HG03432 (cell line): Measurements from ENCODE around the gene UFSP1.
A peak's percentile ranks its signal among the peaks of the same experiment; 100 is the strongest.
"Not testable (repeated sequence)": the region's sequence is repeated elsewhere in the genome, so short reads cannot be mapped to it uniquely, and the experiment has no call there.

Experiments used
- ATAC-seq: cut with Tn5 transposase; IDR thresholded peaks from one replicate; pipeline ENCODE4 v1.9.1; 2021; ENCODE audit warnings: mild to moderate bottlenecking, moderate library complexity; ENCODE audit not compliant: unreplicated experiment

The UFSP1 gene

DNA sequence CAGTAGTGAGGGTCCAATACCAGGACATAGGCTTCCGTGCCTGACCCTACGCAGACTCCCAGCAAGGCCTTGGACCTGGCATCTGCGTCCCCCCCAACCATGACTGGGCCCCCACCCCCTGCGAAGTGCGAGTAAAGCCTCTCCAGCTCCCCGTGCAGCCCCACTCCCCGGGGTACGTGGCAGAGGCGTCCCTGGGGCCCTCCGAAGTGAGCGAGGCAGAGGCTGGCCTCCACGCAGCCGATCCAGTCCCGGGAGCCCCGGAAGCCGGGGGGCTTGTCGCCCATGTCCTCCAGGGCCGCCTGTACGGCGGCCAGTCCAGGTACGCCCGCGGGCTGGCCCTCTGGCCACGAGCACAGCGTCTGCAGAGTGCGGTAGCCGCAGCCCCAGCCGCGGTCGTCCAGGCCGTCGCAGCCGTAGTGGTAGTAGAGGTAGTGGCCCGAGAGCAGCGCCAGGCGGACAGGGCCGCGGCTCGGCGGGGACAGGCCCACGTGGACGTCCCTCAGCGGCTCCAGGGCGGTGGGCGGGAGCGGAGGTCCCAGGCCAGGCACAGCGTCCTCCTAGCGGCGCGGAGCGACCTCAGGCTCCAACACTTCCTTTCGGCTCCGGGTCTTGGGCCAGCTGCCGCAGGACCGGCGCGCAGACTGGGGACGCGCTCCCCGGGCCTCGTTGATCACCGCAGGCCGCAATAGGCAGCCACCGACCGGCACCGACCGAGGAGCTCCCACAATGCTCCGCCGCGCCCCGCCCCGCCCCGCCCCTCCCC, at the start of gene UFSP1:
Gene UFSP1 (minus strand): TSS at position 728 of the 763 bp plus-strand sequence. CDS start 444 bp downstream, at position 284.
- peak; percentile 30 for ATAC-seq

- ATAC-seq = not testable (repeated sequence)
These were observed 46.7 kb upstream of the UFSP1 start for GRCh38 chr7:100936167-100936566.

DNA sequence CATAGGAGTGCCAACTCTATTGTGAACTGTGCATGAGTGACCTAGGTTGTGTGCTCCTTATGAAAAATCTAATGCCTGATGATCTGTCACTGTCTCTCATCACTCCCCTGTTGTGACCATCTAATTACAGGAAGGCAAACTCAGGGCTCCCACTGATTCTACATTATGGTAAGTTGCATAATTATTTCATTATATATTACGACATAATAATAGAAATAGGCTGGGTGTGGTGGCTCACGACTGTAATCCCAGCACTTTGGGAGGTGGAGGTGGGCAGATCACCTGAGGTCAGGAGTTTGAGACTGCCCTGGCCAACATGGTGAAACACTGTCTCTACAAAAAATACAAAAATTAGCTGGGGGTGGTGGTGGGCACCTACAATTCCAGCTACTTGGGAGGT, 45.9 kb upstream of the UFSP1 start:
- ATAC-seq = not testable (repeated sequence)

GRCh38 chr7:100933734-100934133, 44.2 kb upstream of the UFSP1 start:
- ATAC-seq = no peak

DNA sequence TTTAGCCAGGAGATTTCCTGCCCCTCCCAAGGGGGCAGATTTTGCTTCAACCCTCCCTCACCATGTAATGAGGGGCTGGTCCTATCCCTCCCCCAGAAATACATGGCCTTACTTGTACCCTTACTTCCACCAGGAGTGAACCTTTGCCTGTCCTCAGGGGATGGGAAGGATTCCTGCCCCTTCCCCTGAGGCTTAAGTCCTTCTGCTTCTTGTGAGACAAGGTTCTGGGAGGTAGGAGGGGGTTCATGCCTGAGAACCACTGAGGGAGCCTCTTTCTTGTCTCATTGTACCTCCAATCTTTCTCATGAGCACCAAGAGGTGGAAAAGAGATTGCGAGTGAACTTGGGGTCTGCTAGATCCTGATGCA, 40.3 kb upstream of the UFSP1 start:
- no peak for ATAC-seq

DNA sequence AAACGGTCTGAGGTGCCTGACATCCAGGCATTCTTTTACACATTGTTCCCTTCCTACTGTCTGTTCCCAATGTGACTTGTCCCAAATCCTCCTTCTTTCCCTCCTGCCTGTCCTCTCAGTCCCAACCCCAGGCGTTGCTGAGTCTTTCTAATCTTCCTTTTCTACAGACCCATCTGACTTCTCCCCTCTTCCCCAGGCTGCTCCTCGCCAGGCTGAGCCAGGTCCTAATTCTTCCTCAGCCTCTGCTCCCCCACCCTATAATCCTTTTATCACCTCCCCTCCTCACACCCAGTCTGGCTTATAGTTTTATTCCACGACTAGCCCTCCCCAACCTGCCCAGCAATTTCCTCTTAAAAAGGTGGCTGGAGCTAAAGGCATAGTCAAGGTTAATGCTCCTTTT, 34.1 kb upstream of the UFSP1 start:
- ATAC-seq = not testable (repeated sequence)

GRCh38 chr7:100921039-100921438, 31.5 kb upstream of the UFSP1 start:
- no peak for ATAC-seq

DNA sequence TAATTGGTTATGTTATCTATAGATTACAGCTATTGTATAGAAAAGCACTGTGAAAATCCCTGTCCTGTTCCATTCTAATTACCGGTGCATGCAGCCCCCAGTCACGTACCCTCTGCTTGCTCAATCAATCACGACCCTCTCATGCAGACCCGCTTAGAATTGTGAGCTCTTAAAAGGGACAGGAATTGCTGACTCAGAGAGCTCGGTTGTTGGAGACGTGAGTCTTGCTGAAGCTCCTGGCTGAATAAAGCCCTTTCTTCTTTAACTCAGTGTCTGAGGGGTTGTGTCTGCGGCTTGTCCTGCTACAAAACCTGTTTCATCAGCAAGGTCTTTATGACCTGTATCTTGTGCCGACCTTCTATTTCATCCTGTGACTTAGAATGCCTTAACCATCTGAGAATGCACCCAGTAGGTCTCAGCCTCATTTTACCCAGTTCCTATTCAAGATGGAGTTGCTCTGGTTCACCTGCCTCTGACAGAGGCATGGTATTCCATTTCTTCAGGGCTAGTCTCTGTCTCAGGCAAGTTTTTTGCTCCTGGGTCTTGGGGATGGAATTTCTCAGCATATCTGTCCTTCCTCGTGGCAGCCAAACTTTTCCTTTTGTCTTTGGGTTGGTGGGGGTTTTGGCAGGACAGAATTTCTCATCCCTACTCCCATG, 30.4 kb upstream of the UFSP1 start:
- not testable (repeated sequence) for ATAC-seq

DNA sequence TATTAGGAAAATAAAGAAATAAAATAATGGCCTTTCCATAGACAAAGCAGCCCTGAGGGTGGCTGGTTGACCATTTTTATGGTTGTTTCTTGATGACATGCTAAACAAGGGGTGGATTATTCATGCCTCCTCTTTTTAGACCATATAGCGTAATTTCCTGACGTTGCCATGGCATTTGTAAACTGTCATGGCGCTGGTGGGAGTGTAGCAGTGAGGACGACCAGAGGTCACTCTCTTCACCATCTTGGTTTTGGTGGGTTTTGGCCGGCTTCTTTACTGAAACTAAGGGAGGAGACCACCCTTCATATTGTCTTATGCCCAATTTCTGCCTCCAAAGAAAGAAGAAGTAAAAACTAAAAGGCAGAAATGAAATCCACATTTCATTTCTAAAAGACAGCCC, 29.8 kb upstream of the UFSP1 start:
- not testable (repeated sequence) for ATAC-seq

- ATAC-seq = no peak
These were observed 25.4 kb upstream of the UFSP1 start for GRCh38 chr7:100914879-100915447.

GRCh38 chr7:100914208-100914878, 24.8 kb upstream of the UFSP1 start:
- ATAC-seq = no peak

GRCh38 chr7:100911484-100911883, 22.0 kb upstream of the UFSP1 start:
- no peak for ATAC-seq

- not testable (repeated sequence) for ATAC-seq
These were observed 20.9 kb upstream of the UFSP1 start for GRCh38 chr7:100910443-100910842.

DNA sequence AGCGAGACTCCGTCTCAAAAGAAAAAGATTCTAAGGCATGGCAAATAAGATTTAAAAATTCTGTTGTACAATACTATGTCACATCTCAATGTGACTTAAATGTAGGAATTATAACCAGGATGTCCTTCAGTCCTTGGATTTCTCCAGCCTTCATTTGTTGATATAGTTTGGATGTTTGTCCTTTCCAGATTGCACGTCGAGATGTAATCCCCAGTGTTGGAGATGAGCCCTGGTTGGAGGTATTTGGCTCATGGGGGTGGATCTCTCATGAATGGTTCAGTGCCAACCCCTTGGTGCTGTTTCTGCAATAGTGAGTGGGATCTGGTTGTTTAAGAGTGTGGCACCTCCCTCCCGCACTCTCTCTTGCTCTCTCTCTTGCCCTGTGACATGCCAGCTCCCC, 19.0 kb upstream of the UFSP1 start:
- ATAC-seq = no peak

- ATAC-seq = no peak
These were observed 13.1 kb upstream of the UFSP1 start for GRCh38 chr7:100902638-100903037.

GRCh38 chr7:100901921-100902332, 12.4 kb upstream of the UFSP1 start:
- no peak for ATAC-seq

GRCh38 chr7:100900978-100901377, 11.5 kb upstream of the UFSP1 start:
- no peak for ATAC-seq

DNA sequence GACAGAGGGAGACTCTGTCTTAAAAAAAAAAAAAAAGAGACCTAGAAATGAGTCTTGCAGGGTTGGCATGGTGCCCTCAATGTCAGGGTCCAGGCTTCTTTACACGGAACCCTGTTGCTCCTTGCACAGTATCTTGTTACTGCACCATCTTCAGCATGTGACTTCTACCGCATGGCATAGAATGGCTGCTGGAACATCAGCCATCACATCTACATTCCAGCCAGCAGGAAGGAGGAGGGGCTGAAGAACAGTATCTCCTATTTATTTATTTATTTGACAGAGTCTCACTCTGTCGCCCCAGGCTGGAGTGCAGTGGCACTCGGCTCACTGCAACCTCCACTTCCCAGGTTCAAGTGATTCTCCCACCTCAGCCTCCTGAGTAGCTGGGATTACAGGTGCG, 9.9 kb upstream of the UFSP1 start:
- ATAC-seq = no peak

- no peak for ATAC-seq
These were observed 8.4 kb upstream of the UFSP1 start for GRCh38 chr7:100897772-100898454.

DNA sequence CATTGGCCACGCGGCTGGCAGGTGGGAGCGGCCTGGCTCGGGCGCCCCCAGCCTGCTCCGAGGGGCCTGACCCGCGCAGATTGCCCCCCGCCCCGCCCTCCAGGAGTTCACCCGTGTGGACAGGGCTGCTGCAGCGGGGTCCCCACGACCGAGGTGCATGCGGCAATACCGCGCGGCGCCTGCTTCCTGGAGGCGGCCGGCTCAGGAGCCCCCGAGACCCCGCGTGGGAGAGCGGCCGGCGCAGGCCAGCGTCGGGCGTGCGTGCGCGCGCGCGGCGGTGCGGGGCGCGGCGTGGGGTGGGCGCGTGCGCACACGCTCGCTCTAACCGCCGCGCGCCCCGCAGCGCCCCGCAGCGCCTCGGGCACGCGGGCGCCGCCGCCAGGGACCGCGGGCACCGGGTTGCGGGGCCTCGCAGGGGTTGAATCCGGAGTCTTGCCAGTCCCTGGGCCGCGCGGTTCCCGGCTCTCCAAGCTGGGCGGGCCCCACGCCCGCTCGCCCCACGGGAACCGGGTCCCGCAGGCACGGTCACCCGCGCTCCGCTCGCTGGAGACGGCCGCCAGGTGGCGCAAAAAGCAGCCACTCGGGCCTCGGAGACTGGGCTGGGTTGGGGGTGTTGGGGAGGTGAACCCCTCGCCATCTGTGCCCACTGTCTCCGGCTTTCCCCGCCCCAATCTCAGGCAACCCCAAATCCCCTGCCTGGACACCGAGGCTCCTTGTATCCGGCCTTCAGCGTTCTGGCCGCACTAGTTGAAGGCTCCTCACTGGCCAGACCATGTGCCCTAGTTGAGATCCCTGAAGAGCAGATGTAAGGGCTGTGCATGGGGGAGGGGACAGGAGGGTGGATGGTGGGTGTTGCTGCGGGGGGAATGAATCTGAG, 7.5 kb upstream of the UFSP1 start:
- no peak for ATAC-seq
